HCT116 (cell line): ENCODE results near the gene GPHA2. TPM values are rescaled to one million over a fixed set of nuclear protein-coding genes. Genes with fewer than 3 reads are reported as not detected.
A peak's percentile ranks its signal among the peaks of the same experiment; 100 is the strongest.

Experiments
- ATAC-seq: fragments of 200-7000 bp; cut with Tn5 transposase; 2 replicates; pipeline ENCODE4 v1.9.1; 2020; ENCODE audit warnings: mild to moderate bottlenecking, moderate library complexity
- BruUV-seq: library from RNA; stranded (reverse); fragments of 400-500 nt; replicated peaks from 2 replicates; lab custom pipeline; 2021; lab: Mats Ljungman, UMichigan
- CTCF ChIA-PET: fragments of 300-600 bp; sonication (Branson Sonifier 250); formaldehyde crosslinking; loops from one replicate; lab custom pipeline; 2021; ENCODE audit warnings: antibody characterized with exemption; lab: Charles Lee
- POLR2A ChIA-PET: fragments of 300-600, 350-600 bp; sonication (Branson Sonifier 250); formaldehyde crosslinking; loops from one replicate; lab custom pipeline; 2021; ENCODE audit warnings: antibody characterized with exemption; lab: Charles Lee
- RAD21 ChIA-PET, 2 experiments: fragments of 300-600 bp; sonication (Branson Sonifier 250); formaldehyde crosslinking; loops; one replicate each; lab custom pipeline; 2023; ENCODE audit warnings: low total read pairs in 2 of 2; ENCODE audit not compliant: uncharacterized antibody in 2 of 2, unreplicated experiment in 2 of 2, low non-redundant PET in 1 of 2; lab: Charles Lee
- DNase-seq: peaks from one replicate; pipeline ENCODE4 v3.0.0-alpha.2; 2010; ENCODE audit warnings: low read depth, low spot score
- H2AFZ ChIP-seq: fragments of 200-600 bp; shearing (Covaris generic), sonication (generic); 2 replicates; pipeline ENCODE4 v1.6.1; 2017; ENCODE audit warnings: low read depth, mixed run types, mixed read lengths, antibody characterized with exemption, low read length; ENCODE audit not compliant: poor library complexity, severe bottlenecking
- H3K27ac ChIP-seq: 2 replicates; pipeline ENCODE4 v1.5.1; 2012; ENCODE audit warnings: low read depth, low read length
- H3K27me3 ChIP-seq: fragments of 200-600 bp; sonication (generic); 2 replicates; pipeline ENCODE4 v1.6.1; 2016; ENCODE audit warnings: mixed run types, low read length, mixed read lengths; ENCODE audit not compliant: insufficient read depth
- H3K36me3 ChIP-seq, 2 experiments: fragments of 200-500 bp in 1 of 2; fragments of 200-600 bp in 1 of 2; sonication (Bioruptor generic) in 1 of 2; sonication (generic) in 1 of 2; 2 replicates each; pipeline versions ENCODE4 v1.5.1 to v1.6.1; 2014 to 2016; ENCODE audit warnings: low read length in 2 of 2, inconsistent platforms in 1 of 2, mixed read lengths in 1 of 2, mixed run types in 1 of 2; ENCODE audit not compliant: insufficient read depth in 2 of 2, control insufficient read depth in 1 of 2
- H3K4me1 ChIP-seq, 2 experiments: fragments of 200-600 bp in 1 of 2; sonication (generic) in 1 of 2; 2 replicates each; pipeline versions ENCODE4 v1.5.1 to v1.6.1; 2012 to 2017; ENCODE audit warnings: low read length in 2 of 2, inconsistent platforms in 1 of 2, mild to moderate bottlenecking in 1 of 2, mixed read lengths in 1 of 2, mixed run types in 1 of 2, moderate library complexity in 1 of 2; ENCODE audit not compliant: insufficient read depth in 2 of 2, control insufficient read depth in 1 of 2
- H3K4me2 ChIP-seq: fragments of 200-600 bp; sonication (generic); 2 replicates; pipeline ENCODE4 v1.6.1; 2017; ENCODE audit warnings: mixed run types, low read length, mixed read lengths
- H3K4me3 ChIP-seq, 2 experiments: fragments of 200-600 bp in 1 of 2; sonication (generic) in 1 of 2; replicated peaks in 1 of 2; 2 replicates each; pipeline ENCODE4 v1.5.1; 2011 to 2016; ENCODE audit warnings: low read length in 2 of 2, control low read depth in 1 of 2, low read depth in 1 of 2, mild to moderate bottlenecking in 1 of 2, mixed read lengths in 1 of 2, mixed run types in 1 of 2
- H3K79me2 ChIP-seq: fragments of 200-600 bp; sonication (generic); 2 replicates; pipeline ENCODE4 v1.6.1; 2017; ENCODE audit warnings: mild to moderate bottlenecking, mixed run types, low read length, moderate library complexity, mixed read lengths; ENCODE audit not compliant: insufficient read depth
- H3K9ac ChIP-seq: fragments of 200-600 bp; sonication (generic); 2 replicates; pipeline ENCODE4 v1.6.1; 2016; ENCODE audit warnings: low read length, mixed read lengths
- H3K9me2 ChIP-seq: fragments of 200-600 bp; sonication (generic), shearing (Covaris generic); 2 replicates; pipeline ENCODE4 v1.6.1; 2017; ENCODE audit warnings: mixed run types, mild to moderate bottlenecking, moderate library complexity; ENCODE audit not compliant: insufficient read depth
- H3K9me3 ChIP-seq, 2 experiments: fragments of 200-500 bp in 1 of 2; fragments of 200-600 bp in 1 of 2; sonication (Bioruptor generic) in 1 of 2; sonication (generic) in 1 of 2; 2 replicates each; pipeline ENCODE4 v1.6.1; 2014 to 2017; ENCODE audit warnings: low read length in 2 of 2, mixed read lengths in 2 of 2, inconsistent platforms in 1 of 2, low read depth in 1 of 2, mild to moderate bottlenecking in 1 of 2, mixed run types in 1 of 2, moderate library complexity in 1 of 2; ENCODE audit not compliant: control insufficient read depth in 1 of 2, insufficient read depth in 1 of 2
- H4K20me1 ChIP-seq: fragments of 200-600 bp; sonication (generic), shearing (Covaris generic); 2 replicates; pipeline ENCODE4 v1.6.1; 2017; ENCODE audit warnings: mixed run types, mild to moderate bottlenecking, moderate library complexity; ENCODE audit not compliant: insufficient read depth
- ATF3 ChIP-seq: IDR thresholded peaks from 2 replicates; pipeline ENCODE4 v1.6.1; 2012
- CTCF ChIP-seq, 3 experiments: fragments of 200-600 bp in 1 of 3; sonication (generic) in 1 of 3; IDR thresholded peaks in 2 of 3; conservative IDR thresholded peaks in 1 of 3; 2 replicates each; pipeline ENCODE4 v1.5.1; 2012 to 2017; ENCODE audit warnings: low read depth in 2 of 3, low read length in 2 of 3, antibody characterized with exemption in 1 of 3, borderline replicate concordance in 1 of 3, control low read depth in 1 of 3, mild to moderate bottlenecking in 1 of 3, mixed read lengths in 1 of 3, mixed run types in 1 of 3, moderate library complexity in 1 of 3; ENCODE audit not compliant: insufficient read depth in 1 of 3
- EZH2 ChIP-seq: fragments of 200-600 bp; sonication (generic); IDR thresholded peaks from 2 replicates; pipeline ENCODE4 v1.6.1; 2017; ENCODE audit warnings: antibody characterized with exemption, mixed run types
- EZH2phosphoT487 ChIP-seq: fragments of 200-600 bp; IDR thresholded peaks from 2 replicates; pipeline ENCODE4 v1.6.1; 2018; ENCODE audit warnings: antibody characterized with exemption, borderline replicate concordance
- MAX ChIP-seq: IDR thresholded peaks from 2 replicates; pipeline ENCODE4 v1.6.1; 2012
- POLR2AphosphoS5 ChIP-seq: IDR thresholded peaks from 2 replicates; pipeline ENCODE4 v1.6.1; 2011; ENCODE audit warnings: mild to moderate bottlenecking, low read depth, low read length, moderate library complexity
- REST ChIP-seq: IDR thresholded peaks from 2 replicates; pipeline ENCODE4 v1.6.1; 2012; ENCODE audit warnings: low read depth
- SP1 ChIP-seq: IDR thresholded peaks from 2 replicates; pipeline ENCODE4 v1.6.1; 2012; ENCODE audit warnings: low read depth
- TCF7L2 ChIP-seq: IDR thresholded peaks from 2 replicates; pipeline ENCODE4 v1.7.0; 2011; ENCODE audit warnings: borderline replicate concordance, inconsistent platforms; ENCODE audit not compliant: insufficient read depth, insufficient read length; ENCODE audit errors: extremely low read depth
- intact Hi-C: fragments of 100-400 bp; cut with micrococcal nuclease; formaldehyde crosslinking; loops from 2 replicates; pipeline ENCODE4 v1.10.0; 2022
- total RNA-seq: library from RNA; stranded (reverse); gene quantifications from one replicate; pipeline ENCODE4 v1.2.1, GENCODE V29; 2021; ENCODE audit not compliant: unreplicated experiment

The GPHA2 gene
- total RNA-seq, 1 experiment from 2014 or later, result not detected

- peaks cover 0 to 4% of the 10 kb centered on the region in 2 experiments; a peak in 2 of 4 replicates for H3K36me3 ChIP-seq
- intact Hi-C loops, result loop anchor here (2.0 to 10.0 kb wide), 3 partner anchors 91 to 199 kb away; partner anchors contain the start of genes SNX15, TM7SF2 and ZNHIT2
Measured at GRCh38 chr11:64916040-64916774, 19.5 kb downstream of the GPHA2 start.

More at GRCh38 chr11:64916040-64916774, 19.5 kb downstream of the GPHA2 start:
- ChIA-PET POLR2A (interaction anchor here (1.3 kb wide), 1 partner anchor 69 kb away, joined by 3 read pairs; no protein-coding TSS in a partner anchor), RAD21 (interaction anchor here in 1 of 2 experiments (0.6 kb wide), 1 partner anchor 127 kb away, joined by 7 read pairs; no protein-coding TSS in a partner anchor), CTCF (interaction anchor here (1.0 to 1.2 kb wide), 2 partner anchors 68 to 98 kb away, joined by 3 to 4 read pairs; partner anchors contain the start of gene ARL2)
- Histone ChIP-seq H3K9me3 (no peaks in the 10 kb centered on the region), H3K27ac (peak overlapping the region; percentile 54), H3K4me1 (peaks cover 16 to 29% of the 10 kb centered on the region in 2 experiments), H2AFZ (no peak overlapping the region), H4K20me1 (no peaks in the 10 kb centered on the region), H3K9me2 (no peaks in the 10 kb centered on the region), H3K4me3 (peak overlapping the region; percentile 82 to 84), H3K27me3 (no peaks in the 10 kb centered on the region), H3K79me2 (peaks cover 13% of the 10 kb centered on the region; the same call in 1 of the 2 replicates), H3K9ac (peak overlapping the region; percentile 78), H3K4me2 (peak overlapping the region; percentile 100)
- TF ChIP-seq EZH2phosphoT487 (no peak), TCF7L2 (no peak), POLR2AphosphoS5 (0 out of 2 replicates have a peak, but pooled peaks have one; percentile 8), CTCF (IDR thresholded peaks at IDR 0.05 in 2 of 3, conservative IDR thresholded peaks at IDR 0.05 in 1 of 3; ENCODE audit: borderline replicate concordance in 1 of 3, insufficient read depth in 1 of 3, low read depth in 2 of 3, low read length in 2 of 3) (no peak), MAX (no peak), REST (no peak), SP1 (no peak), ATF3 (no peak), EZH2 (no peak)
- BruUV-seq, result no TSS peak
- DNase-seq (no peak), ATAC-seq (peak; percentile 22)
